Endometrial microvascular endothelial cells (primary cell): ENCODE data around the gene CTAGE6. TPM values are rescaled to one million over a fixed set of nuclear protein-coding genes. Genes with fewer than 3 reads are reported as not detected.
"Not testable (repeated sequence)": the region's sequence is repeated elsewhere in the genome, so short reads cannot be mapped to it uniquely, and the experiment has no call there.

Source experiments
- in situ Hi-C: cut with HindIII; loops from 2 replicates; pipeline ENCODE4 v1.10.0; 2017; ENCODE audit warnings: low sequenced_read_pairs, low pct_unique_long_range_greater_than_20kb; ENCODE audit errors: inconsistent ontology term
- total RNA-seq: library from RNA; depleted of rRNA; stranded (reverse); fragments of >200 nt; gene quantifications from one replicate; pipeline ENCODE4 v1.2.3, GENCODE V29; 2015; ENCODE audit errors: inconsistent ontology term

Gene CTAGE6, protein sequence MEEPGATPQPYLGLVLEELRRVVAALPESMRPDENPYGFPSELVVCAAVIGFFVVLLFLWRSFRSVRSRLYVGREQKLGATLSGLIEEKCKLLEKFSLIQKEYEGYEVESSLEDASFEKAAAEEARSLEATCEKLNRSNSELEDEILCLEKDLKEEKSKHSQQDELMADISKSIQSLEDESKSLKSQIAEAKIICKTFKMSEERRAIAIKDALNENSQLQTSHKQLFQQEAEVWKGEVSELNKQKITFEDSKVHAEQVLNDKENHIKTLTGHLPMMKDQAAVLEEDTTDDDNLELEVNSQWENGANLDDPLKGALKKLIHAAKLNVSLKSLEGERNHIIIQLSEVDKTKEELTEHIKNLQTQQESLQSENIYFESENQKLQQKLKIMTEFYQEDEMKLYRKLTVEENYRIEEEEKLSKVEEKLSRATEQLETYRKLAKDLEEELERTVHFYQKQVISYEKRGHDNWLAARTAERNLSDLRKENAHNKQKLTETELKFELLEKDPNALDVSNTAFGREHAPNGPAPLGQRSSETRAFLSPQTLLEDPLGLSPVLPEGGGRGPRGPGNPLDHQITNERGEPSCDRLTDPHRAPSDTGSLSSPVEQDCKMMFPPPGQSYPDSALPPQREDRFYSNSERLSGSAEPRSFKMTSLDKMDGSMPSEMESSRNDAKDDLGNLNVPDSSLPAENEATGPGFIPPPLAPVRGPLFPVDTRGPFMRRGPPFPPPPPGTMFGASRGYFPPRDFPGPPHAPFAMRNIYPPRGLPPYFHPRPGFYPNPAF
- total RNA-seq = not detected

DNA sequence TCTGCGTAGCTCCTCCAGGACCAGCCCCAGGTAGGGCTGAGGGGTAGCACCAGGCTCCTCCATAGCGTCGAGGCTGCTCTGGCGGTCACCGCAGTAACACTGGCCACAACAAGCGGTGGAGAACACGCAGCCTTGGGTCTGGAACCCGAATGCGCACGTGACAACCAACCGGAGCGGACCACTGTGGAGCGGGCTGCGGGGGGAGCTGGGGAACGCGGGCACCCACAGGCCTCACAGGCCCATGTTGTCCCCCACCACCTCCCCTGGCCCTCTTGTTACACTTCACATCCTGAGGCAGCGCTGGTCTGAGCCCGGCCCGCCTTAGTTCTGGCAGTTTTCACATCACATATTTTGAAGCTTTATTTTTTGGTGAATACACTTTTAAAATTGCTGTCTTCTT lies at the start of gene CTAGE6:
CTAGE6 (minus strand) TSS at position 101 of the 400 bp plus-strand sequence; CDS start at position 63, 38 bp downstream.
- in situ Hi-C loops = not testable (repeated sequence)

GRCh38 chr7:143806664-143807071 lies 49.2 kb upstream of the CTAGE6 start:
- in situ Hi-C loops = not testable (repeated sequence)

- in situ Hi-C loops = not testable (repeated sequence)
These were observed 40.4 kb upstream of the CTAGE6 start for GRCh38 chr7:143797896-143798290.

DNA sequence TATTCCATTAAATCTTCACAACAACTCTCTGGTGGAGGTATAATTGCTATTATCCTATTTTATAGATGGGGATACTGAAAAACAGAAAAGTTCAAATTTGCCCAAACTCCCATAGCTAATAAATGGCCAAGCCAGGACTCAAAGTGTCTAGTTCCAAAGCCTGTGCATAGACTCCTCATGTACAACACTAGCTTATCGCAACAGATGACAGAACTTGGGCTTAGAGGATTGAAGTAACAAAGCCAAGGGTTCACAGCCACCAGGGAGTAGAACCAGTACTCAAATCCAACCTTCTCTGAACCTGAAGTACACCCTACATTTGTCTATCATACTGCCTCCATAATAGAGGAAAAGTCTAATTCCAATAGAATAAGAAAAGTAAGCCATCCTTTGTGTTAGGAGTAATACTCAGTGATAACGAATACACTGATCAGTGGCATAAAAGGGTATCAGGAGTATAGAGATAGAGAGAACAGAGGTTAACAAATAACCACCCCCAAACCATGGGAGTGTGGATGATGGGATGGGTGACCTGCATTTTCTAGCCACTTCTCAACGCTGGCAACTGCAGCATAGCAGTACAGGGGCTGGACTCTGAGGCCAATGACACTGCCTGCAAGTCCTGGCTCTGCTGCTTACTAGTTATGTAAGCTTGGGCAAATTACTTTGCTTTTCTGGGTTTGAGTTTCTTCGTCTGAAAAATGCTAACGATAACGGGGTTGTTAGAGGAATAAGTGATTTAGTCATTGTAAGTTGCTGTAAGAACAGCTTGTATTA lies 39.8 kb upstream of the CTAGE6 start:
- in situ Hi-C loops = not testable (repeated sequence)

DNA sequence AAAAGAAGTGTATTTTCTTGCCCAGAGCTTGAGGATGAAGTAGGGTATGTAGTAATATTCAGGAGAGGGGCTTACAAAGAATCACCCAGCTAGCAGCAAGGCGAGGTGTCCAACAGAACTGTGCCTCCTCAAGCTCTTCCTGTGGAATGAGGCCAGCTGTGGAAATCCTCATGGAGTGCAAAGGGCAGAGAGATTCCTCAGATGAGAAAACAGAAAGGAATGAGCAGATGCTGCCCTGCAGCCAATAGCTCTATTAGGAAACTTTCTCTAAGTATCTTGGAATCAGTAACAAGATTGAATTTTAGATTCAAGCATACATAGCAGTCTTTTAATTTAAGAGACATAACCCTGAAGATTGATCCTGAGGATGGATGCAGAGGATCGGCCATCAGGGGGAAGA lies 38.2 kb upstream of the CTAGE6 start:
- in situ Hi-C loops = not testable (repeated sequence)

GRCh38 chr7:143792633-143793032 lies 35.1 kb upstream of the CTAGE6 start:
- in situ Hi-C loops = not testable (repeated sequence)

- in situ Hi-C loops = not testable (repeated sequence)
These were observed 28.1 kb upstream of the CTAGE6 start for GRCh38 chr7:143785415-143786182.

DNA sequence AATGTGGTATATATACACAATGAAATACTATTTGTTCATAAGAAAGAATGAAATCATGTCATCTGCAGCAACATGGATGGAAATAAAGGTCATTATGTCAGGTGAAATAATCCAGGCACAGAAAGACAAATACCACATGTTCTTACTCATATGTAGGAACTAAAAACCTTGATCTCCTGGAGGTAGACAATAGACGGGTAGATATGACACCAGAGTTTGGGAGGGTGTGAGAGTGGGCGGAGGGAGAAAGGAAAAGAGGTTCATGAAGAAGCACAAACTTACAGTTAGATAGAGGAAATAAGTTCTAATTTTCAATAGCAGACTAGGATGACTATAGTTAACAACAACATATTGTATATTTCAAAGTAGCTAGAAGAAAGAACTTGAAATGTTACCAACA lies 22.1 kb upstream of the CTAGE6 start:
- in situ Hi-C loops = not testable (repeated sequence)

DNA sequence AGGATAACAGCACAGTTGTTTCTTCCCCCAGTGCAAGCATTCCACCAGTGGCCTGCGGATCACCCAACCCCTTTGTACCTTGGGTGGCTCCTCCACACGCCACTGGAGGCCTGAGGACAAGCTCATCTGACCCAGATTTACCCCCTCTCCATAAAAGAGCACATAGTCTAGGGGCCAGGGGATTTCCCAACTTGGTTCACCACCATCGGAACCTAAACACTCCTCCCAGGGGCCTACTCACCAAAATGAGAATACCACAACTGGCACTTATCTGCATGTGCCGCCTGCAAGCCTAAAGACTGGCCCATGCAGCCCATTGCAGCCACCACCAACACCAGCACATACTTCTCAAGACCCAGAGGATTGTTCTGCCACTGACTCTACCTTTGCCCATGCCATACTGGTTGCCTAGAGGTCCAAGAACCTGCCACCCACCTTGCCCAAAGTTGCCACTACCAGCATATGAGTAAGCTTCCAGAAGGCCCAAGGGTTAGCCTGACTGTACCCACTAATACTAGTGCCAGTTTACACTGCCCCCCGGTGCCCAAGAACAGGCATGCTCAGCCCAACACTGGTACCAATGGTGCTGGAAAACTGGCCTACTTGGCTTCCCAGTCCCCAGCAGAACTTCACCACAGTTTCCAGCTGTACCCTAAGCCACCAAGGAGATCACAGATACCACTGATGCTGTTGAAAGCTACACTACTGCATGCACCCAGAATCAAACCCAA lies 15.4 kb upstream of the CTAGE6 start:
- in situ Hi-C loops = not testable (repeated sequence)

GRCh38 chr7:143767531-143767930 lies 10.0 kb upstream of the CTAGE6 start:
- in situ Hi-C loops = not testable (repeated sequence)

DNA sequence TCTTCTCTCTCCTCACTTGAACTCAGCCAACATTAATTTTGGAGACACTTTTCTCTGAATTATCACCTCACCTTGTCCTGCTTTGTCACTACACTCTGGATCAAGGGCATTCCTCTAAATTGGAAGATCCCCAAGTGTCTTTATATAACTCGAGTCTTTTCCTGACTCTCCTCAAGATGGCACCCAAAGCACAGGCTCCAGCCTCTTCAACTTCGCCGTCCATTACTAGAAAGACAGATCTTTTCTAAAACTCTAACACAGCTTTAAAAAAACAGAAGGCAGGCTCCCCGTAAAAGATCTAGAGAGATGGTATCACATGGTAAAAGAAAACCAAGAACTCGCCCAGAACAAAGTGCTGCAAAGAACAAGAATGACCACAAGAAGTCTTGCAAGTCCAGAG lies 8.2 kb upstream of the CTAGE6 start:
- in situ Hi-C loops = not testable (repeated sequence)

DNA sequence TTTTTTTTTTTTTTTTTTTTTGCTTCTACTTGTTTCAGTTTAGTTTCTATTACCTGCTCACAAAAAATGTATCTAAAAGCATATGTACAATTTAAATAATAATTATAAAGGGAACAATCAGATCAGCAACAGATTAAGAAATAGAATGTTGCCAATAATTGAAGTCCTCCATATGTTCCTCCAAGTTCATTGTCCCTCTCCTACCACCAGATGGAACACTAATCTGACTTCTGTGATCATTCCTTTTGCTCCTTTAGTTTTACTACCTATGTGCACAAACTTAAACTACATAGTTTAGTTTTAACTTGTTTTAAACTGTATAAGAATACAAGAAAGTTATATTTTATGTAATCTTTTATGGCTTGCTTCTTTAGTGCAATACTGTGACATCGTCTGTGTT lies 5.6 kb upstream of the CTAGE6 start:
- in situ Hi-C loops = not testable (repeated sequence)

DNA sequence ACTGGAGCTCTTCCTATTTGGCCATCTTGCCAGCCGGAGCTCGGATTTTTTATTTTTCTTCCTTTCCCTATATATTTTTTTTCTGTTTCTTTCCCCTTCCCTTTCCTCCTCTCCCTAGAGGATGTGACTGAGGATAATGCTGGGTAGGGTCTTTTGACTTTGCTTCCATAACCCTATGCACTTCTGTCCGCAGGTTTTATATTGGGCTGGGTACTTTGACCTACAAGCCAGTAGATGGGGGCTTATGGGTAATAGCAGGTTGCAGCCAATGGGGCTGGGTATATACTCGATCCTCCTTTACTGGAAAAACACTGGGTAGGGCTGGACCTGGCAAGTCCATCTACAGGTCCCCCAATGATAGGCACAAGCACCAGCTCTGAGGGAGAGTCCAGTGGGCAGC lies 12.2 kb downstream of the CTAGE6 start:
- in situ Hi-C loops = not testable (repeated sequence)

GRCh38 chr7:143737037-143737819 lies 20.3 kb downstream of the CTAGE6 start:
- in situ Hi-C loops = not testable (repeated sequence)

DNA sequence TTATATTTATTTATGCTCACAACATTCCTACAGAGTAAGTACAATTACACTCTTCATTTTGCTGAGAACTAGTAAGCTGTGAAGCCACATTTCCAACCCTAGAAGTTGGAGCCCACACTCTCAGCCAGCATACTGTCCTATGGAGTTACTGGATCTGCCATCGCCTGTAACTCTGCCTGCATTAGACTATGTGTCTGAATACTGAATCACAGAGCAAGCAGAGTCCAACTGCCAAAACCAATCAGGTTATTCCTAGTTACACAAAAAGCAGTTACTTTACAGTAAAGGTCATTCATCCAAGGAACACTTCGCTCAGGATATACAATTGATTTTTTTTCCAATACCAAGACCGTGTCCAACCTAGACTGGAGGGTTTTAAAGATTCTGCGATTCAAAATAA lies 21.5 kb downstream of the CTAGE6 start:
- in situ Hi-C loops = no loop called here

DNA sequence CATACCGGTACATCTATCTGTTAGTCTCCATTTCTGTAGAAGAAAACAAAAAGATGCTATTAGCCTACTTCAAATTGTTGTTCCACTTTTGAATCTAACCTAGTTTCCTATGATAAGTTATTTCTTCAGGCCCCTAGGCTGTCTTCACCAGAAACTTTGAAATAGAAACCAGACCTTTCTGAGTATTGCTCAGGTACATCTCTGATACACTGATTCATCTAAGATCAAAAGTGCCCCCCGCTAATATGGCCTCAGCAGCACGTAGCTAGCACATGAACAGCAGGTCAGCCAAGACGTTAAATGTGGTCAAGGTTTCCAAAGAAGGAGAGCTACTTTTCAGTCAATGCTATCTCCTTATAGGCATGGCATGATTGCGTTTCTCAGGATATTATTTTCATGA lies 23.6 kb downstream of the CTAGE6 start:
- in situ Hi-C loops = no loop called here

DNA sequence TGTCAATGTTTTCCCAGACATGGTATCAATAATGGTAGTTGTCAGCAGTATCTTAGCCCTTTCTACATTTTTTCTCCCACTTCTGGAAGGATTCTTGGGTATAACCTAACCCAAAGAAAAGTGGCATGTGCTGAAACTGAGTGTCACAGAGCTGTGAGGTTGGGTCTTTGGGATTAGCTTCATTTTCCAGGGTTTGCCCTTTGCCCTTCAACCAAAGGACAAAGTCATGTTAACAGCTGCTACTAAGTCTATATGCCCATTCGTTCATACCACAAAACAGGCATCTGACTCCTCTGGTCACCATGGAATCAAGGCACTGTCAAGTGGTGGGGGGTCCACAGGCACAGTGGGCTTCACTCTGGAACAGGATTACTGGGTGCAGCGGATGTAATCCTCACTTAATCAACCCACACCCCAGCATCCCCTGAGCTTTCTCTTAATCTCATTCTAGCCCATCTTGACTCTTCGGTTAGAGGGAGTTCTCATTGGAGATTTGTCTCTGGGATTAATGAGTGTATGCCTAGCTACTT lies 29.1 kb downstream of the CTAGE6 start:
- in situ Hi-C loops = no loop called here
